ENCODE results near the gene CALY.
A peak's percentile ranks its signal among the peaks of the same experiment; 100 is the strongest.
"Not testable (repeated sequence)": the region's sequence is repeated elsewhere in the genome, so short reads cannot be mapped to it uniquely, and the experiment has no call there.

CALY gene

GRCh38 chr10:133327651-133328357 lies 8.9 kb downstream of the CALY start:
- DNase-seq: no peak

GRCh38 chr10:133326745-133327650 lies 9.7 kb downstream of the CALY start:
- no peak for DNase-seq

GRCh38 chr10:133326223-133326551 lies 10.5 kb downstream of the CALY start:
- no peak for DNase-seq

DNA sequence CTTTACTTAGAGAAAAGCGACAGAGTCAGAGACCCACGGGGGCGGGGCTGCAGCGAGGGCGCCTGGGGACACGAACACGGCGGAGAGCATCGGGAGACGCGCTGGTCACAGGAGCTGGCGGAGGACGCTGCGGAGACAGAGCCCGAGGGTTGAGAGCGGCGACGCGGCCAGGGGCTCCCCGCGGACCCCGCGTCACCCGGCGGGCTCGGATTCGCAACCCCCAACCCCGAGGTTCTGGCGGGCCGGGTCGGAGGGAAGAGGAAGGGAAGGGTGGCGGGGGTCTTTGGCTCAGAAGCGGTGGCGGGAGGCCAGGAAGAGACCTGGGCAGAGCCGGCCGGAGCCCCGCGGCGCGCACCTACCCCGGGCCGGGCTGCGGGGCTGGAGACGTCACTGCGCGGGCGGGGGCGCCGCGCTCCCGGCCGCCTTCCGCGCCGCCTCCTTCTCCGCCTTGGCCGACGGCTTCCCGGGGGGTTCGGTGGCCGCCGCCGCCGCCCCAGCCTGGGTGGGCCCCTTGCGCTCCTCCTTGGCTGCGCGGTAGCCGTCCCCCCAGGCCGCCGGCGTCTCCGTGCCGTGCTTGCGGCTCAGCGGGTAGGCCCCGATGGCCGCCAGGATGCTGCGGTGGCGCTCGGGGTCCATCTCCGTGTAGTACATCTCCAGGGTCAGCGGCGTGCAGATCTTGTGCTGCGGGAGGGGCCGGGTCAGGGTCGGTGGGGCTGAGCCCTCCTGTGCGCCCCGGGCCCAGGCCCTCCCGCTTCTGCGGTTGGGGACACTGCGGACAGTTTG lies 11.1 kb downstream of the CALY start:
- DNase-seq: no peak

DNA sequence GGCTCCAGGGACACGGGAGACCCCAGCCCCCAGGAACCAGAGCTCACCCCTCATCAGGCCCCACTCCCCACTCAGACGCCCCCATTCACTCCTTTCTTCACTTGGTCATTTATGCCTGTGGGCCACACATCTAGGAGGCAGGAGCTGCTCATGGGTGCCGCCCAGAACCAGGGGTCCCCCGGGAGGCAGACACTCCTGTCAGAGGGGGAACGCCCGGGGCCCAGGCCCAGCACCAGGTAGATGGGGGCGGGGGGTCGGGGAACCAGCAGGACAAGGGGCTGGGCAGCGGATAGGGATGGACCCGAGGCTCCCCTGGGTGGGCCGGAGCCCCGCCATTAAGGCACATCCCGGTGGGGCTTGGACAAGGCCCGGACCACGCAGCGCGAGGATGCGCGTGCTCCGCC lies 11.8 kb downstream of the CALY start:
- no peak for DNase-seq

- no peak for DNase-seq
These were observed 12.4 kb downstream of the CALY start for GRCh38 chr10:133324198-133324792.

GRCh38 chr10:133322064-133322709 lies 14.5 kb downstream of the CALY start:
- DNase-seq: not testable (repeated sequence)

DNA sequence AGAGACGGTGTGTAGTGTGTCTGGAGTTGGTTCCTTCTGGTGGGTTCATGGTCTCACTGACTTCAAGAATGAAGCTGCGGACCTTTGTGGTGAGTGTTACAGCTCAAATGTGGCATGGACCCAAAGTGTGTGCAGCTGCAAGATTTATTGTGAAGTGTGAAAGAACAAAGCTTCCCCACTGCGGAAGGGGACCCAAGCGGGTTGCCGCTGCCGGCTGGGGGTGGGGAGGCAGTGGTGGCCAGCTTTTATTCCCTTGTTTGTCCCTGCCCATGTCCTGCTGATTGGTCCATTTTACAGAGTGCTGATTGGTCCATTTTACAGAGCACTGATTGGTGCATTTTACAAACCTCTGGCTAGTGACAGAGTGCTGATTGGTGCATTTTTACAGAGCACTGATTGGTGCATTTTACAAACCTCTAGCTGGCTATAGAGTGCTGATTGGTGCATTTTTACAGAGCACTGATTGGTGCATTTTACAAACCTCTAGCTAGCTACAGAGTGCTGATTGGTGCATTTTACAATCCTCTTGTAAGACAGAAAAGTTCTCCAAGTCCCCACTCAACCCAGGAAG lies 15.8 kb downstream of the CALY start:
- not testable (repeated sequence) for DNase-seq

DNA sequence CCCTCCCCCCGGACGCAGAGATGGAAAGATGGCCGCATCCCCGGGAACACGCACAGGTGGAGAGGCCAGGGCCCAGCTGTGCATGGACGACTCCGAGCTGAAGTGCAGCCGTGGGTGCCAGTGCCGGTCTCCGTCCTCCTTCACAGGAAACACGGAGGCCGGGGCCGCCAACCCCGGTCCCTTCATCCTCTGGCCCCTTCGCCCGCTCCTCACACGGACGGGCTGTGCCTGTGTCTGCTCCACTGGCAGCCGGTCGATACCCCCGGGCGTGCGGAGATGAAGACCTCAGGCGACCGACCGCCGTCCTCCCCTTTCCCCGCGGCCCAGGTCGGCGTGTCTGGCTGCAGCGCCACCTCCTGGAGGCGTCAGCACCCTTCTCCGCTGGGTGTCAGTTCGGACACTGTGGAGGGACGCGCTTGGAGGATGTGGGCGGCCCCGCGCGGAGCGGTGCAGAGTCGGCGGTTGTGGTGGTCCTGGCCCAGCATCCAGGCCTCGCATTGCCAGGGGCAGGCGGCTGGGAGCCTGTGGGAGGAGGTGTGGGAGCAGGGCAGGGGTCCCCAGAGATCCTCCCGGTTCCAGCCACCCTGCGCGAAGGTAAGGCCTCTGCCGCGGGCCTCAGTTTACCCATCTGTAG lies 18.1 kb downstream of the CALY start:
- DNase-seq: peak; percentile 17

- DNase-seq: no peak
These were observed 20.0 kb downstream of the CALY start for GRCh38 chr10:133316732-133317131.

DNA sequence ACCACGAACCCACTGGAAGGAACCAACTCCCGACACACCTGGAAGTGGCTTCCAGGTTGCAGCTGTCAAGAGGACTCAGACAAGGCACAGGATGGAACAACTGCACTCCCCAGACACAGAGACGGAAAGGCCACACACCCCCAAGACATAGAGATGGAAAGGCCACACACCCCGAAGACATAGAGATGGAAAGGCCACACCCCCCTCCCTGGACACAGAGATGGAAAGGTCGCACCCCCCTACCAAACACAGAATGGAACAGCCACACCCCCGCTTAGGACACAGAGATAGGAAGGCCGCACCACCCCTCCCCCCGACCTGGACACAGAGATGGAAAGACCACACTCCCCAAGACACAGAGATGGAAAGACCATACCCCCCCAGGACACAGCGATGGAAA lies 20.4 kb downstream of the CALY start:
- DNase-seq: no peak

DNA sequence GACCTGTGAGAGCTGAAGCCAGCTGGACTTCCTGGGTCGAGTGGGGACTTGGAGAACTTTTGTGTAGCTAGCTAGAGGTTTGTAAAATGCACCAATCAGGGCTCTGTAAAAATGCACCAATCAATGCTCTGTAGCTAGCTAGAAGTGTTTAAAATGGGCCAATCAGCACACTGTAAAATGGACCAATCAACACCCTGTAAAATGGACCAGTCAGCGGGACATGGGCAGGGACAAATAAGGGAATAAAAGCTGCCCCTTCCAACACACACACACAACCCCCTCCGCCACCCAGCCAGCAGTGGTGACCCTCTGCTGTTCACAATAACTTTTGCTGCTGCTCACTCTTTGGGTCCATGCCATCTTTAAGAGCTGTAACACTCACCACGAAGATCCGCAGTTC lies 20.8 kb downstream of the CALY start:
- DNase-seq: no peak

GRCh38 chr10:133314911-133315310 lies 21.8 kb downstream of the CALY start:
- no peak for DNase-seq

DNA sequence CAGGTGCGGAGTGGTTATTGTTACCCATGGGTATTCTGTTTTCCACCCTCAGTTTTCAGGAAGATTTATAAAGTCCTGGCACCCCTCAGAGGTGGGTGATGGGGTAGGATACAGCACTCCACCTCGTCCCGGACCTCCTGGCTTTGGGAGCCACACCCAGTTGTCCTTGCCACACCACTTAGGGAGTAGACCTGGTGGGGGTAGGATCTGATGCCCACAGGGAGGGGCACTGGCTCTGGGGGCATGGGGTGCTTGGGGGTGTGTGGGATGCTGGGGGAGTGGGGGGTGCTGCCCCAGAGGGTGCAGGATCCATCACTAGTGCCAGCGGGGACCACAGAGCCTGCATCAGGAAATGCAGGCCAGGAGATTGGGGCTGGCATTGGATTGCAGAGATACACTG lies 23.5 kb downstream of the CALY start:
- no peak for DNase-seq

GRCh38 chr10:133312769-133313145 lies 23.9 kb downstream of the CALY start:
- no peak for DNase-seq

DNA sequence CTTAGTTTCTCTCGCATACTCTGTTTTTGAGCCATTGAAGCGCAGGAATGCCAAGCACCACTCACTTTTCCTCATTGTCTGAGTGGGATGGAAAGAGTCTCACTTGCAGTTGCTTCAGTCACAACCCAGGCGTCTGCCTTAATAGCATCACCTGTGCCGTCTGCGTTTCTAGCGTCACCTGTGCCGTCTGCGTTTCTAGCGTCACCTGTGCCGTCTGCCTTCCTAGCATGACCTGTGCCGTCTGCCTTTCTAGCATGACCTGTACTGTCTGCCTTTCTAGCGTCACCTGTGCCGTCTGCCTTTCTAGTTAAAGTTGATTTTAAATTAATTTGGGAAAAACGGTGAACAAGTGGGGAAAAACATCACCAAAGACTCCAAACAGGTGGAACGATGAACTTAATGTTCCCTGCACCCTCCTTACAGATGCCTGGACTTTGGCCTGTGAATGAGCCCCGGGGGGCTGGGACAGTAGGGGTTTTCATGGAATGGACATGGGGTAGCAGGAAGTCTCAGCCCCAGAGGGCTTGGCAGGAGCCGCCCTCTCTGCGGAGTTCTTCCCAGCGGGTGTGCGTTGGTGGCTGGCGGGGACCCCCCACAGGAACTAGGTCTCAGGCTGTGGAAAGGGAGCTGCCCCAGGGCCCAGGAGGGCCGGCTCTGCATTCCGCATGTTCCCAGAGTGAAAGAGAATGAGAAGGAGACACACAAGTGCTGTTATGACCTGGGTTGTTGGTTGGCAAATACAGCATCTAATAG lies 24.5 kb downstream of the CALY start:
- DNase-seq: no peak

DNA sequence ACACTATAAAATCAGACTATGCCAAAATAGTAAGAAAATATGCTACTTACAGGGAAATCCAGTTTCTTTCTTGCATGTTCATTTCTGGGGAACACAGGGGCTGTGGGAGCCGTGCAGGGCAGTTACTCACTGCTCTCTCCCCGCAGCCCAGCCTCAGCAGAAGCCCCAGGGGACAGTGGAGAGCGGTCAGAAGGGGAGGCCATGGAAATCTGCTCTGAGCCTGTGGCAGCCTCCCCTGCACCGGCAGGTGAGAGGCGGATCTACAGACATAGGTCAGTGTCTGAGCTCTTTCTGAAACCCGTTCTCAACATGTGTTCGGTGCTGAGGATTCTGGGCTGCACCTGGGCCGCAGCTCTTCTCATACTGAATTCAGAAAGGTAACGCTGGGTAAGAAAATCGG lies 25.1 kb downstream of the CALY start:
- DNase-seq: no peak

DNA sequence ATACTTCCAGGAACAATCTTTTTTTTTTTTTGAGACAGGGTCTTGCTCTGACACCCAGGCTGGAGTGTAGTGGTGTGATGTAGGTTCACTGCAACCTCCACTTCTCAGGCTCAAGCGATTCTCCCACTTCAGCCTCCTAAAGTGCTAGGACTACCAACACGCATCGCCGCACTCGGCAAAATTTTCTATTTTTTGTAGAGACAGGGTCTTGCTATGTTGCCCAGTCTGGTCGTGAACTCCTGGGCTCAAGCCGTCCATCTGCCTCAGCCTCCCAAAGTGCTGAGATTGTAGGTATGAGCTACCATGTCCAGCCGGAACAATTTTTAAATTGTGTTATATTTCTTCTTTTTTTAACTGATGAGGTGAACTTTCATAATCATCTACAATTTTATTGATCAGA lies 25.9 kb downstream of the CALY start:
- DNase-seq: no peak

DNA sequence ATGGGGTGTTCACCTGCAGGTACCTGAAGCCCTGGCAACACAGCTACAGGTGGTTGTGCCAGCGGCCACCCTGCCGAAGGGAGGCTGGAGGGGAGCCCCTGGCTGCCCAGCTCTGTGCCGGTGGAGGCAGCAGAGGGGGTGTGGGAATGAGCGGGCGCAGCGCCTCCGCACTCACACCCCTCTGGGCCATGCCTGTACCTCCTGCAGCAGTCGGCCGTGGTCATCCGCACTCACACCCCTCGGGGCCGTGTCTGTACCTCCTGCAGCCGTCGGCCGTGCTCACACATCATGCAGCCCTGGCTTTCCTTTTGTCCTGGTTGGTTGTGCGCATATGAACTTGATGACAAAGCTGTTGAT lies 26.3 kb downstream of the CALY start:
- no peak for DNase-seq

GRCh38 chr10:133309720-133310398 lies 26.8 kb downstream of the CALY start:
- no peak for DNase-seq
